ENCODE data around the gene ATP6V1G2. TPM values are rescaled to one million over a fixed set of nuclear protein-coding genes. Genes with fewer than 3 reads are reported as not detected.
A peak's percentile ranks its signal among the peaks of the same experiment; 100 is the strongest.

Gene ATP6V1G2
- total and polyA plus RNA-seq, 7 experiments from 2014 or later: 0.38 to 7.5 (median 2.8) TPM

GRCh38 chr6:31534521-31535040 is 11.8 kb downstream of the ATP6V1G2 start:
- ATAC-seq (no peak), DNase-seq (no peak)
- Mint-ChIP-seq H3K4me1 (peaks cover 35 to 65% (median 50%) of the 10 kb centered on the region in 7 donors), H3K9me3 (no peaks in the 10 kb centered on the region), H3K27me3 (no peaks in the 10 kb centered on the region), H3K27ac (peak overlapping the region in 1 of 9 donors; percentile 19), H3K4me3 (no peak overlapping the region), H3K36me3 (peaks cover 23 to 62% (median 42%) of the 10 kb centered on the region in 5 donors)
- H3K4me1 ChIP-seq (ENCODE audit: control insufficient read depth in 2 of 2, insufficient read depth in 2 of 2, low read length in 2 of 2): peaks cover 9 to 14% of the 10 kb centered on the region in 2 donors
- no peaks in the 10 kb centered on the region for H3K9me3 ChIP-seq (ENCODE audit: control insufficient read depth in 2 of 3, low read length in 3 of 3)
- intact Hi-C loops (cut with micrococcal nuclease): no loop called here
- no peak overlapping the region for H3K4me3 ChIP-seq (ENCODE audit: low read length)
- H3K27me3 ChIP-seq (ENCODE audit: control insufficient read depth in 2 of 2, insufficient read depth in 2 of 2, low read length in 2 of 2): no peaks in the 10 kb centered on the region
- peaks cover 52 to 96% (median 65%) of the 10 kb centered on the region in 3 experiments for H3K36me3 ChIP-seq (ENCODE audit: control insufficient read depth in 2 of 3, insufficient read depth in 3 of 3, low read length in 3 of 3)
- no peak overlapping the region for H3K27ac ChIP-seq (ENCODE audit: low read depth, low read length)
- ChIA-PET POLR2A (interaction anchor here (0.7 to 1.0 kb wide), 3 partner anchors 15 to 1054 kb away, joined by 3 to 4 read pairs (median 3); no protein-coding TSS in a partner anchor), CTCF (no interaction called here)

GRCh38 chr6:31534011-31534410 is 12.4 kb downstream of the ATP6V1G2 start:
- DNase-seq (no peak), ATAC-seq (no peak)
- Histone ChIP-seq H3K27ac (ENCODE audit: low read depth, low read length) (no peak overlapping the region), H3K36me3 (ENCODE audit: control insufficient read depth in 2 of 3, insufficient read depth in 3 of 3, low read length in 3 of 3) (peaks cover 50 to 92% (median 60%) of the 10 kb centered on the region in 3 experiments), H3K9me3 (ENCODE audit: control insufficient read depth in 2 of 3, low read length in 3 of 3) (no peaks in the 10 kb centered on the region), H3K27me3 (ENCODE audit: control insufficient read depth in 2 of 2, insufficient read depth in 2 of 2, low read length in 2 of 2) (no peaks in the 10 kb centered on the region), H3K4me1 (ENCODE audit: control insufficient read depth in 2 of 2, insufficient read depth in 2 of 2, low read length in 2 of 2) (peaks cover 3 to 8% of the 10 kb centered on the region in 2 donors), H3K4me3 (ENCODE audit: low read length) (no peak overlapping the region)
- peaks cover 17 to 56% (median 36%) of the 10 kb centered on the region in 5 donors for H3K36me3 Mint-ChIP-seq
- peaks cover 29 to 59% (median 44%) of the 10 kb centered on the region in 7 donors for H3K4me1 Mint-ChIP-seq
- H3K27ac Mint-ChIP-seq: peak overlapping the region in 2 of 9 donors; percentile 61 to 76
- ChIA-PET POLR2A (interaction anchor here (1.0 kb wide), 1 partner anchor 16 kb away, joined by 3 read pairs; no protein-coding TSS in a partner anchor), CTCF (no interaction called here)
- H3K9me3 Mint-ChIP-seq: no peaks in the 10 kb centered on the region
- H3K4me3 Mint-ChIP-seq: no peak overlapping the region
- no peaks in the 10 kb centered on the region for H3K27me3 Mint-ChIP-seq
- intact Hi-C loops (cut with micrococcal nuclease): no loop called here

GRCh38 chr6:31533455-31533841 is 13.0 kb downstream of the ATP6V1G2 start:
- Mint-ChIP-seq H3K36me3 (peaks cover 13 to 52% (median 32%) of the 10 kb centered on the region in 5 donors), H3K27me3 (no peaks in the 10 kb centered on the region), H3K4me1 (peaks cover 24 to 54% (median 41%) of the 10 kb centered on the region in 7 donors), H3K4me3 (peak overlapping the region in 1 of 10 donors; percentile 19), H3K9me3 (no peaks in the 10 kb centered on the region), H3K27ac (peak overlapping the region in 5 of 9 donors; percentile 22 to 81 (median 61))
- H3K27me3 ChIP-seq (ENCODE audit: control insufficient read depth in 2 of 2, insufficient read depth in 2 of 2, low read length in 2 of 2): no peaks in the 10 kb centered on the region
- DNase-seq: no peak
- H3K4me1 ChIP-seq (ENCODE audit: control insufficient read depth in 2 of 2, insufficient read depth in 2 of 2, low read length in 2 of 2): peaks cover 0 to 2% of the 10 kb centered on the region in 2 donors
- ChIA-PET POLR2A (no interaction called here), CTCF (no interaction called here)
- intact Hi-C loops (cut with micrococcal nuclease): no loop called here
- ATAC-seq: no peak
- H3K27ac ChIP-seq (ENCODE audit: low read depth, low read length): no peak overlapping the region
- peaks cover 47 to 86% (median 54%) of the 10 kb centered on the region in 3 experiments for H3K36me3 ChIP-seq (ENCODE audit: control insufficient read depth in 2 of 3, insufficient read depth in 3 of 3, low read length in 3 of 3)
- H3K9me3 ChIP-seq (ENCODE audit: control insufficient read depth in 2 of 3, low read length in 3 of 3): no peaks in the 10 kb centered on the region
- no peak overlapping the region for H3K4me3 ChIP-seq (ENCODE audit: low read length)

GRCh38 chr6:31532644-31533454 is 13.6 kb downstream of the ATP6V1G2 start:
- Mint-ChIP-seq H3K27ac (peak overlapping the region in 7 of 9 donors; percentile 21 to 81 (median 61)), H3K4me3 (peak overlapping the region in 1 of 10 donors; percentile 19), H3K27me3 (no peaks in the 10 kb centered on the region), H3K9me3 (no peaks in the 10 kb centered on the region), H3K4me1 (peaks cover 21 to 50% (median 38%) of the 10 kb centered on the region in 7 donors), H3K36me3 (peaks cover 10 to 49% (median 32%) of the 10 kb centered on the region in 5 donors)
- ChIA-PET CTCF (no interaction called here), POLR2A (interaction anchor here (0.9 to 1.0 kb wide), 2 partner anchors 8 to 36 kb away, joined by 3 read pairs; no protein-coding TSS in a partner anchor)
- Histone ChIP-seq H3K27me3 (ENCODE audit: control insufficient read depth in 2 of 2, insufficient read depth in 2 of 2, low read length in 2 of 2) (no peaks in the 10 kb centered on the region), H3K4me1 (ENCODE audit: control insufficient read depth in 2 of 2, insufficient read depth in 2 of 2, low read length in 2 of 2) (no peaks in the 10 kb centered on the region), H3K36me3 (ENCODE audit: control insufficient read depth in 2 of 3, insufficient read depth in 3 of 3, low read length in 3 of 3) (peaks cover 47 to 81% (median 50%) of the 10 kb centered on the region in 3 experiments), H3K9me3 (ENCODE audit: control insufficient read depth in 2 of 3, low read length in 3 of 3) (no peaks in the 10 kb centered on the region), H3K4me3 (ENCODE audit: low read length) (no peak overlapping the region), H3K27ac (ENCODE audit: low read depth, low read length) (no peak overlapping the region)
- ATAC-seq (no peak), DNase-seq (no peak)
- intact Hi-C loops (cut with micrococcal nuclease): no loop called here

GRCh38 chr6:31531771-31532643 is 14.4 kb downstream of the ATP6V1G2 start:
- intact Hi-C loops (cut with micrococcal nuclease): no loop called here
- ChIA-PET CTCF (interaction anchor here (0.5 to 0.7 kb wide), 3 partner anchors 18 to 235 kb away, joined by 3 to 4 read pairs (median 3); no protein-coding TSS in a partner anchor), POLR2A (interaction anchor here (0.9 to 1.0 kb wide), 2 partner anchors 9 to 37 kb away, joined by 3 read pairs; no protein-coding TSS in a partner anchor)
- no peak overlapping the region for H3K27ac ChIP-seq (ENCODE audit: low read depth, low read length)
- ATAC-seq (no peak), DNase-seq (no peak)
- no peaks in the 10 kb centered on the region for H3K9me3 ChIP-seq (ENCODE audit: control insufficient read depth in 2 of 3, low read length in 3 of 3)
- no peak overlapping the region for H3K4me3 ChIP-seq (ENCODE audit: low read length)
- H3K27me3 ChIP-seq (ENCODE audit: control insufficient read depth in 2 of 2, insufficient read depth in 2 of 2, low read length in 2 of 2): no peaks in the 10 kb centered on the region
- Mint-ChIP-seq H3K9me3 (no peaks in the 10 kb centered on the region), H3K4me3 (no peak overlapping the region), H3K27ac (peak overlapping the region in 7 of 9 donors; percentile 6 to 73 (median 42)), H3K36me3 (peaks cover 10 to 47% (median 32%) of the 10 kb centered on the region in 5 donors), H3K27me3 (no peaks in the 10 kb centered on the region), H3K4me1 (peaks cover 21 to 44% (median 33%) of the 10 kb centered on the region in 7 donors)
- peaks cover 47 to 74% (median 50%) of the 10 kb centered on the region in 3 experiments for H3K36me3 ChIP-seq (ENCODE audit: control insufficient read depth in 2 of 3, insufficient read depth in 3 of 3, low read length in 3 of 3)
- H3K4me1 ChIP-seq (ENCODE audit: control insufficient read depth in 2 of 2, insufficient read depth in 2 of 2, low read length in 2 of 2): no peaks in the 10 kb centered on the region

- DNase-seq (no peak), ATAC-seq (no peak)
- Mint-ChIP-seq H3K27ac (no peak overlapping the region), H3K9me3 (no peaks in the 10 kb centered on the region), H3K27me3 (no peaks in the 10 kb centered on the region), H3K36me3 (peaks cover 9 to 42% (median 27%) of the 10 kb centered on the region in 5 donors), H3K4me1 (peaks cover 17 to 37% (median 26%) of the 10 kb centered on the region in 7 donors), H3K4me3 (no peak overlapping the region)
- intact Hi-C loops (cut with micrococcal nuclease): no loop called here
- H3K27me3 ChIP-seq (ENCODE audit: control insufficient read depth in 2 of 2, insufficient read depth in 2 of 2, low read length in 2 of 2): no peaks in the 10 kb centered on the region
- no peaks in the 10 kb centered on the region for H3K9me3 ChIP-seq (ENCODE audit: control insufficient read depth in 2 of 3, low read length in 3 of 3)
- no peaks in the 10 kb centered on the region for H3K4me1 ChIP-seq (ENCODE audit: control insufficient read depth in 2 of 2, insufficient read depth in 2 of 2, low read length in 2 of 2)
- CTCF ChIA-PET: interaction anchor here (0.7 kb wide), 2 partner anchors 37 to 236 kb away, joined by 3 read pairs; no protein-coding TSS in a partner anchor
- peaks cover 45 to 66% (median 47%) of the 10 kb centered on the region in 3 experiments for H3K36me3 ChIP-seq (ENCODE audit: control insufficient read depth in 2 of 3, insufficient read depth in 3 of 3, low read length in 3 of 3)
- POLR2A ChIA-PET: no interaction called here
- no peak overlapping the region for H3K4me3 ChIP-seq (ENCODE audit: low read length)
- no peak overlapping the region for H3K27ac ChIP-seq (ENCODE audit: low read depth, low read length)
Measured at GRCh38 chr6:31531162-31531561, 15.2 kb downstream of the ATP6V1G2 start.

Measured in naive thymus-derived CD4-positive, alpha-beta T cell (primary cell).